HepG2 (cell line): Measurements from ENCODE around the gene CREG2. TPM values are rescaled to one million over a fixed set of nuclear protein-coding genes. Genes with fewer than 3 reads are reported as not detected.

ENCODE experiments used
- HNF4G ChIP-seq, 2 experiments: sonication (generic) in 1 of 2; formaldehyde crosslinking in 1 of 2; IDR thresholded peaks; 2 replicates each; pipeline versions ENCODE4 v1.4.0 to v1.6.1; 2011 to 2020; ENCODE audit warnings: borderline replicate concordance in 2 of 2, low read depth in 2 of 2, mild to moderate bottlenecking in 2 of 2, low read length in 1 of 2, missing genetic modification reagents in 1 of 2, moderate library complexity in 1 of 2
- KLF11 ChIP-seq: IDR thresholded peaks from 2 replicates; pipeline ENCODE4 v1.6.1; 2016; ENCODE audit warnings: missing compliant biosample characterization
- MBD4 ChIP-seq: IDR thresholded peaks from 2 replicates; pipeline ENCODE4 v1.6.1; 2012; ENCODE audit warnings: low read length, inconsistent platforms, borderline replicate concordance
- NRL ChIP-seq: sonication (generic); formaldehyde crosslinking; IDR thresholded peaks from 2 replicates; pipeline ENCODE4 v1.5.0; 2020; ENCODE audit warnings: missing genetic modification reagents, mild to moderate bottlenecking, moderate library complexity, borderline replicate concordance
- TERF1 ChIP-seq: sonication (generic); formaldehyde crosslinking; IDR thresholded peaks from 2 replicates; pipeline ENCODE4 v1.8.0; 2022; ENCODE audit warnings: mild to moderate bottlenecking, missing genetic modification reagents, moderate library complexity
- ZC3H4 ChIP-seq: sonication (generic); formaldehyde crosslinking; IDR thresholded peaks from 2 replicates; pipeline ENCODE4 v1.4.0; 2020; ENCODE audit warnings: missing genetic modification reagents, borderline replicate concordance
- ZNF274 ChIP-seq: sonication (generic); formaldehyde crosslinking; IDR thresholded peaks from 2 replicates; pipeline ENCODE4 v1.5.1; 2020; ENCODE audit warnings: mild to moderate bottlenecking, missing genetic modification reagents
- ZNF335 ChIP-seq: sonication (generic); formaldehyde crosslinking; IDR thresholded peaks from 2 replicates; pipeline ENCODE4 v1.4.0; 2020; ENCODE audit warnings: missing genetic modification reagents
- ZNF777 ChIP-seq: sonication (generic); formaldehyde crosslinking; IDR thresholded peaks from 2 replicates; pipeline ENCODE4 v1.4.0; 2020; ENCODE audit warnings: missing genetic modification reagents
- polyA plus RNA-seq, 8 experiments: library from polyadenylated mRNA; depleted of rRNA in 3 of 8; stranded (reverse) in 7 of 8; unstranded in 1 of 8; fragments of >200 nt; fragmentation: Illumina TruSeq in 4 of 8; extraction: Trizol in 4 of 8; gene quantifications; 2 replicates each; pipeline versions ENCODE4 v1.2.1 to v1.2.3, GENCODE V29; 2011 to 2016; ENCODE audit warnings: low read depth in 4 of 8, missing spikeins in 1 of 8, mixed read lengths in 1 of 8; ENCODE audit not compliant: insufficient read depth in 1 of 8
- total RNA-seq, 5 experiments: library from RNA; depleted of rRNA; stranded (reverse); fragments of >200 nt; fragmentation: Illumina TruSeq; extraction: Trizol; gene quantifications; 2 replicates each; pipeline ENCODE4 v1.2.3, GENCODE V29; 2016; ENCODE audit warnings: low read depth in 1 of 5
- TF ChIP-seq, protein P1 (sequence below): sonication (generic); formaldehyde crosslinking; IDR thresholded peaks from 2 replicates; pipeline ENCODE4 v1.5.0; 2020; ENCODE audit warnings: missing genetic modification reagents, mild to moderate bottlenecking, borderline replicate concordance
- TF ChIP-seq, protein P2 (sequence below): sonication (generic); formaldehyde crosslinking; IDR thresholded peaks from 2 replicates; pipeline ENCODE4 v1.9.0; 2022; ENCODE audit warnings: low read depth, missing genetic modification reagents
- TF ChIP-seq, protein P3 (sequence below): sonication (generic); formaldehyde crosslinking; IDR thresholded peaks from 2 replicates; pipeline ENCODE4 v1.4.0; 2020; ENCODE audit warnings: mild to moderate bottlenecking, missing genetic modification reagents
- TF ChIP-seq, protein P4 (sequence below): sonication (generic); formaldehyde crosslinking; IDR thresholded peaks from 2 replicates; pipeline ENCODE4 v1.4.0; 2020; ENCODE audit warnings: missing genetic modification reagents

Gene CREG2
- total and polyA plus RNA-seq, 2 of the 13 experiments (the other 11 are each of a cell fraction or from before 2014, with no cell fraction given): 0.18 to 0.26 TPM

DNA sequence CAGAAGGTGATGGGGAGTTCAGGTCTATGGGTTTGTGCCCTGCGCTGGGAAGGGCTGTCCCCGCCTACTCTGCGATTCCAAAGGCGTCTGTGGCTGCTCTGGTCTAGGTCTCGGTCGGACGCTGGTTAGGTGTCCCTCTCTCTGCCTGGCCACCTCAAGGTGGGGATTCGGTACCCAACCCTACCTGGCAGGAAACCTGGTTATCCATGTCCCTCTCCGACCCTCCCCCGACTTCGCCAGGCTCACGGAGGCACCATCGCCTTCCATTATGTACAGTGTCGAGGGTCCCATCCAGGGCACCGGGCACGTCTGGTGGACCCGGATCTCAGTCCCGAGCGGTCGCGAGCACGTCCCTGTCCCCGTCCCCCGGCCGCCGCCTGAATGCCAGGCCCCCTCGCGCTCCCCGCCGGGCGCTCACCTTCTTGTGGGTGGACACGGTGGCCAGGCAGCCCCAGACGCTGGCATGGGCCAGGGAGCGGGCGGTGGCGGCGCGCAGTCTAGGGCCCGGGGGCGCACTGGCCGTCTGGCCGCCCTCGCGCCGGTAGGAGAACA lies 628 bp downstream of the CREG2 start (continued):
- TF ChIP-seq, protein P1, sequence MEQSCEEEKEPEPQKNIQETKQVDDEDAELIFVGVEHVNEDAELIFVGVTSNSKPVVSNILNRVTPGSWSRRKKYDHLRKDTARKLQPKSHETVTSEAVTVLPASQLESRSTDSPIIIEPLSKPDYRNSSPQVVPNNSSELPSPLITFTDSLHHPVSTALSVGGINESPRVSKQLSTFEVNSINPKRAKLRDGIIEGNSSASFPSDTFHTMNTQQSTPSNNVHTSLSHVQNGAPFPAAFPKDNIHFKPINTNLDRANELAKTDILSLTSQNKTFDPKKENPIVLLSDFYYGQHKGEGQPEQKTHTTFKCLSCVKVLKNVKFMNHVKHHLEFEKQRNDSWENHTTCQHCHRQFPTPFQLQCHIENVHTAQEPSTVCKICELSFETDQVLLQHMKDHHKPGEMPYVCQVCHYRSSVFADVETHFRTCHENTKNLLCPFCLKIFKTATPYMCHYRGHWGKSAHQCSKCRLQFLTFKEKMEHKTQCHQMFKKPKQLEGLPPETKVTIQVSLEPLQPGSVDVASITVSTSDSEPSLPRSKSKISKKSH: peak; percentile 70; the same call in 1 of the 2 replicates
- TF ChIP-seq ZNF335 (CRISPR knock-in tag) (0 out of 2 replicates have a peak, but pooled peaks have one; percentile 42), HNF4G (IDR thresholded peaks at IDR 0.05; ENCODE audit: borderline replicate concordance, low read depth, low read length) (no peak), HNF4G (CRISPR knock-in tag; IDR thresholded peaks at IDR 0.05; ENCODE audit: borderline replicate concordance, low read depth) (no peak), MBD4 (no peak), TERF1 (CRISPR knock-in tag) (peak; percentile 68; the same call in 1 of the 2 replicates), ZNF274 (CRISPR knock-in tag) (peak; percentile 64; the same call in 1 of the 2 replicates), NRL (CRISPR knock-in tag) (0 out of 2 replicates have a peak, but pooled peaks have one; percentile 63), KLF11 (CRISPR knock-in tag) (no peak), ZC3H4 (CRISPR knock-in tag) (no peak), ZNF777 (CRISPR knock-in tag) (peak; percentile 47; the same call in 1 of the 2 replicates)
- TF ChIP-seq, protein P2, sequence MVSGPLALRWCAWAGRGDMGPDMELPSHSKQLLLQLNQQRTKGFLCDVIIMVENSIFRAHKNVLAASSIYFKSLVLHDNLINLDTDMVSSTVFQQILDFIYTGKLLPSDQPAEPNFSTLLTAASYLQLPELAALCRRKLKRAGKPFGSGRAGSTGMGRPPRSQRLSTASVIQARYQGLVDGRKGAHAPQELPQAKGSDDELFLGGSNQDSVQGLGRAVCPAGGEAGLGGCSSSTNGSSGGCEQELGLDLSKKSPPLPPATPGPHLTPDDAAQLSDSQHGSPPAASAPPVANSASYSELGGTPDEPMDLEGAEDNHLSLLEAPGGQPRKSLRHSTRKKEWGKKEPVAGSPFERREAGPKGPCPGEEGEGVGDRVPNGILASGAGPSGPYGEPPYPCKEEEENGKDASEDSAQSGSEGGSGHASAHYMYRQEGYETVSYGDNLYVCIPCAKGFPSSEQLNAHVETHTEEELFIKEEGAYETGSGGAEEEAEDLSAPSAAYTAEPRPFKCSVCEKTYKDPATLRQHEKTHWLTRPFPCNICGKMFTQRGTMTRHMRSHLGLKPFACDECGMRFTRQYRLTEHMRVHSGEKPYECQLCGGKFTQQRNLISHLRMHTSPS: 0 out of 2 replicates have a peak, but pooled peaks have one; percentile 8
- TF ChIP-seq, protein P3, sequence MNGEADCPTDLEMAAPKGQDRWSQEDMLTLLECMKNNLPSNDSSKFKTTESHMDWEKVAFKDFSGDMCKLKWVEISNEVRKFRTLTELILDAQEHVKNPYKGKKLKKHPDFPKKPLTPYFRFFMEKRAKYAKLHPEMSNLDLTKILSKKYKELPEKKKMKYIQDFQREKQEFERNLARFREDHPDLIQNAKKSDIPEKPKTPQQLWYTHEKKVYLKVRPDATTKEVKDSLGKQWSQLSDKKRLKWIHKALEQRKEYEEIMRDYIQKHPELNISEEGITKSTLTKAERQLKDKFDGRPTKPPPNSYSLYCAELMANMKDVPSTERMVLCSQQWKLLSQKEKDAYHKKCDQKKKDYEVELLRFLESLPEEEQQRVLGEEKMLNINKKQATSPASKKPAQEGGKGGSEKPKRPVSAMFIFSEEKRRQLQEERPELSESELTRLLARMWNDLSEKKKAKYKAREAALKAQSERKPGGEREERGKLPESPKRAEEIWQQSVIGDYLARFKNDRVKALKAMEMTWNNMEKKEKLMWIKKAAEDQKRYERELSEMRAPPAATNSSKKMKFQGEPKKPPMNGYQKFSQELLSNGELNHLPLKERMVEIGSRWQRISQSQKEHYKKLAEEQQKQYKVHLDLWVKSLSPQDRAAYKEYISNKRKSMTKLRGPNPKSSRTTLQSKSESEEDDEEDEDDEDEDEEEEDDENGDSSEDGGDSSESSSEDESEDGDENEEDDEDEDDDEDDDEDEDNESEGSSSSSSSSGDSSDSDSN (CRISPR knock-in tag): no peak
- TF ChIP-seq, protein P4, sequence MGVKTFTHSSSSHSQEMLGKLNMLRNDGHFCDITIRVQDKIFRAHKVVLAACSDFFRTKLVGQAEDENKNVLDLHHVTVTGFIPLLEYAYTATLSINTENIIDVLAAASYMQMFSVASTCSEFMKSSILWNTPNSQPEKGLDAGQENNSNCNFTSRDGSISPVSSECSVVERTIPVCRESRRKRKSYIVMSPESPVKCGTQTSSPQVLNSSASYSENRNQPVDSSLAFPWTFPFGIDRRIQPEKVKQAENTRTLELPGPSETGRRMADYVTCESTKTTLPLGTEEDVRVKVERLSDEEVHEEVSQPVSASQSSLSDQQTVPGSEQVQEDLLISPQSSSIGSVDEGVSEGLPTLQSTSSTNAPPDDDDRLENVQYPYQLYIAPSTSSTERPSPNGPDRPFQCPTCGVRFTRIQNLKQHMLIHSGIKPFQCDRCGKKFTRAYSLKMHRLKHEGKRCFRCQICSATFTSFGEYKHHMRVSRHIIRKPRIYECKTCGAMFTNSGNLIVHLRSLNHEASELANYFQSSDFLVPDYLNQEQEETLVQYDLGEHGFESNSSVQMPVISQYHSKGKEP: no peak
